G401.6 (cell line): Measurements from ENCODE around the gene ZSWIM4.
"Not testable (repeated sequence)": the region's sequence is repeated elsewhere in the genome, so short reads cannot be mapped to it uniquely, and the experiment has no call there.

ENCODE experiments used
- FAIRE-seq: peaks from 2 replicates; lab custom pipeline; 2012; peaks lifted over from hg19 to GRCh38; lab: Jason Lieb, UNC

Gene ZSWIM4

GRCh38 chr19:13794757-13795589 lies at the start of gene ZSWIM4:
Gene ZSWIM4 (plus strand): TSS chr19:13795443. CDS start chr19:13795649, 206 bp downstream.
- peak; percentile 93 for FAIRE-seq

- FAIRE-seq: no peak
These were observed 48.2 kb upstream of the ZSWIM4 start for GRCh38 chr19:13747098-13747453.

- no peak for FAIRE-seq
These were observed 46.9 kb upstream of the ZSWIM4 start for GRCh38 chr19:13748169-13748828.

GRCh38 chr19:13751436-13751835 lies 43.8 kb upstream of the ZSWIM4 start:
- FAIRE-seq: no peak

GRCh38 chr19:13753622-13754021 lies 41.6 kb upstream of the ZSWIM4 start:
- FAIRE-seq: not testable (repeated sequence)

GRCh38 chr19:13756210-13756609 lies 39.0 kb upstream of the ZSWIM4 start:
- no peak for FAIRE-seq

- FAIRE-seq: no peak
These were observed 37.2 kb upstream of the ZSWIM4 start for GRCh38 chr19:13757805-13758772.

- FAIRE-seq: no peak
These were observed 36.4 kb upstream of the ZSWIM4 start for GRCh38 chr19:13758795-13759194.

- no peak for FAIRE-seq
These were observed 33.8 kb upstream of the ZSWIM4 start for GRCh38 chr19:13761423-13761822.

GRCh38 chr19:13762635-13763235 lies 32.5 kb upstream of the ZSWIM4 start:
- FAIRE-seq: no peak

GRCh38 chr19:13763265-13763664 lies 32.0 kb upstream of the ZSWIM4 start:
- no peak for FAIRE-seq

GRCh38 chr19:13764101-13764807 lies 31.0 kb upstream of the ZSWIM4 start, which contains the start of gene MRI1:
Gene MRI1 (plus strand): TSS chr19:13764522. CDS start chr19:13764589, 67 bp downstream.
- no peak for FAIRE-seq

GRCh38 chr19:13764821-13765394 lies 30.3 kb upstream of the ZSWIM4 start:
- FAIRE-seq: no peak

- FAIRE-seq: no peak
These were observed 29.7 kb upstream of the ZSWIM4 start for GRCh38 chr19:13765395-13766094.

GRCh38 chr19:13766095-13766481 lies 29.2 kb upstream of the ZSWIM4 start:
- no peak for FAIRE-seq

GRCh38 chr19:13768510-13768909 lies 26.7 kb upstream of the ZSWIM4 start:
- no peak for FAIRE-seq

GRCh38 chr19:13770013-13770635 lies 25.1 kb upstream of the ZSWIM4 start:
- no peak for FAIRE-seq

- peak; percentile 92 for FAIRE-seq
These were observed 20.7 kb upstream of the ZSWIM4 start, which contains the start of gene C19orf53 for GRCh38 chr19:13774217-13775191. Gene C19orf53 (plus strand): TSS chr19:13774456. CDS start chr19:13774478, 22 bp downstream.
